GM19395 (cell line): ENCODE measurements around the gene ABLIM2.

Experiments used
- ATAC-seq: cut with Tn5 transposase; IDR thresholded peaks from one replicate; pipeline ENCODE4 v1.9.1; 2021; ENCODE audit warnings: mild to moderate bottlenecking, moderate library complexity; ENCODE audit not compliant: unreplicated experiment

The ABLIM2 gene

GRCh38 chr4:8087921-8088495 lies 70.6 kb downstream of the ABLIM2 start:
- ATAC-seq, result no peak

GRCh38 chr4:8086783-8087445 lies 71.7 kb downstream of the ABLIM2 start:
- ATAC-seq, result no peak

- ATAC-seq, result no peak
These were observed 73.0 kb downstream of the ABLIM2 start for GRCh38 chr4:8085491-8086117.

GRCh38 chr4:8084712-8085490 lies 73.7 kb downstream of the ABLIM2 start:
- ATAC-seq, result no peak

GRCh38 chr4:8084031-8084660 lies 74.5 kb downstream of the ABLIM2 start:
- ATAC-seq, result no peak

- no peak for ATAC-seq
These were observed 75.4 kb downstream of the ABLIM2 start for GRCh38 chr4:8083086-8083825.

- ATAC-seq, result no peak
These were observed 76.0 kb downstream of the ABLIM2 start for GRCh38 chr4:8082517-8083055.

- ATAC-seq, result no peak
These were observed 76.7 kb downstream of the ABLIM2 start for GRCh38 chr4:8081621-8082516.

GRCh38 chr4:8081171-8081570 lies 77.4 kb downstream of the ABLIM2 start:
- ATAC-seq, result no peak

- ATAC-seq, result no peak
These were observed 77.9 kb downstream of the ABLIM2 start for GRCh38 chr4:8080754-8081065.

- no peak for ATAC-seq
These were observed 78.5 kb downstream of the ABLIM2 start for GRCh38 chr4:8079916-8080753.

- no peak for ATAC-seq
These were observed 79.4 kb downstream of the ABLIM2 start for GRCh38 chr4:8079031-8079885.

- ATAC-seq, result no peak
These were observed 80.0 kb downstream of the ABLIM2 start for GRCh38 chr4:8078610-8079015.

- ATAC-seq, result no peak
These were observed 80.5 kb downstream of the ABLIM2 start for GRCh38 chr4:8078109-8078494.

GRCh38 chr4:8077181-8078108 lies 81.2 kb downstream of the ABLIM2 start:
- no peak for ATAC-seq

- ATAC-seq, result no peak
These were observed 82.6 kb downstream of the ABLIM2 start for GRCh38 chr4:8076023-8076422.
